PC-9 (cell line): ENCODE results near the gene MGAT1. TPM values are rescaled to one million over a fixed set of nuclear protein-coding genes. Genes with fewer than 3 reads are reported as not detected.

Source experiments
- BruUV-seq: library from RNA; stranded (reverse); fragments of 400-500 nt; replicated peaks from 2 replicates; lab custom pipeline; 2021; lab: Mats Ljungman, UMichigan
- CTCF ChIA-PET: fragments of 300-600 bp; sonication (Branson Sonifier 250); formaldehyde crosslinking; loops from one replicate; lab custom pipeline; 2022; ENCODE audit warnings: antibody characterized with exemption; lab: Charles Lee
- POLR2A ChIA-PET: fragments of 300-600 bp; sonication (Branson Sonifier 250); formaldehyde crosslinking; loops from one replicate; lab custom pipeline; 2022; ENCODE audit warnings: antibody characterized with exemption; ENCODE audit not compliant: unreplicated experiment; lab: Charles Lee
- DNase-seq, 2 experiments: peaks; one replicate each; pipeline versions ENCODE4 v3.0.0 to v3.0.0-alpha.2; 2015 to 2022; ENCODE audit warnings: mixed read lengths in 1 of 2
- H2AFZ ChIP-seq: fragments of 200-600 bp; sonication (generic); 2 replicates; pipeline ENCODE4 v1.8.1; 2017; ENCODE audit warnings: antibody characterized with exemption
- H3F3A ChIP-seq: fragments of 200-600 bp; sonication (generic); 2 replicates; pipeline ENCODE4 v1.8.1; 2017; ENCODE audit warnings: antibody characterized with exemption, mild to moderate bottlenecking, low read depth; ENCODE audit not compliant: insufficient read depth
- H3K27ac ChIP-seq: fragments of 200-600 bp; sonication (generic); 2 replicates; pipeline ENCODE4 v1.6.1; 2016; ENCODE audit warnings: mixed run types
- H3K27me3 ChIP-seq: fragments of 200-600 bp; sonication (generic); 2 replicates; pipeline ENCODE4 v1.6.1; 2016; ENCODE audit warnings: low read depth, mixed run types; ENCODE audit not compliant: insufficient read depth
- H3K36me3 ChIP-seq: fragments of 200-600 bp; sonication (generic); 2 replicates; pipeline ENCODE4 v1.6.1; 2016; ENCODE audit warnings: low read depth, mixed run types
- H3K4me1 ChIP-seq: fragments of 200-600 bp; sonication (generic); replicated peaks from 2 replicates; pipeline ENCODE4 v1.6.1; 2016; ENCODE audit warnings: mixed run types; ENCODE audit not compliant: insufficient read depth
- H3K4me2 ChIP-seq: fragments of 200-600 bp; sonication (generic); 2 replicates; pipeline ENCODE4 v1.6.1; 2017; ENCODE audit warnings: mixed run types
- H3K4me3 ChIP-seq: fragments of 200-600 bp; sonication (generic); 2 replicates; pipeline ENCODE4 v1.6.1; 2016; ENCODE audit warnings: mixed run types
- H3K79me2 ChIP-seq: fragments of 200-600 bp; sonication (generic); 2 replicates; pipeline ENCODE4 v1.6.1; 2017; ENCODE audit warnings: low read depth, mixed run types
- H3K9me2 ChIP-seq: fragments of 200-600 bp; sonication (generic); 2 replicates; pipeline ENCODE4 v1.8.1; 2017; ENCODE audit warnings: mild to moderate bottlenecking; ENCODE audit not compliant: insufficient read depth
- H3K9me3 ChIP-seq: fragments of 200-600 bp; sonication (generic); 2 replicates; pipeline ENCODE4 v1.8.1; 2016; ENCODE audit warnings: low read depth; ENCODE audit not compliant: insufficient read depth
- H4K20me1 ChIP-seq: fragments of 200-600 bp; sonication (generic); 2 replicates; pipeline ENCODE4 v1.8.1; 2017; ENCODE audit not compliant: insufficient read depth
- EZH2 ChIP-seq: fragments of 200-600 bp; sonication (generic); IDR thresholded peaks from 2 replicates; pipeline ENCODE4 v1.8.0; 2017; ENCODE audit warnings: antibody characterized with exemption, low read depth
- intact Hi-C: fragments of 100-400 bp; cut with micrococcal nuclease; formaldehyde crosslinking; loops from one replicate; pipeline ENCODE4 v1.10.0; 2022; ENCODE audit not compliant: unreplicated experiment
- total RNA-seq: library from RNA; stranded (reverse); gene quantifications from 2 replicates; pipeline ENCODE4 v1.2.3, GENCODE V29; 2021
- TF ChIP-seq, protein P1 (sequence below): fragments of 200-600 bp; sonication (generic); conservative IDR thresholded peaks from 2 replicates; pipeline ENCODE4 v1.6.1; 2017; ENCODE audit warnings: mixed run types, antibody characterized with exemption, mild to moderate bottlenecking, moderate library complexity

Gene MGAT1
- total RNA-seq, 1 experiment from 2014 or later: 103 TPM

DNA sequence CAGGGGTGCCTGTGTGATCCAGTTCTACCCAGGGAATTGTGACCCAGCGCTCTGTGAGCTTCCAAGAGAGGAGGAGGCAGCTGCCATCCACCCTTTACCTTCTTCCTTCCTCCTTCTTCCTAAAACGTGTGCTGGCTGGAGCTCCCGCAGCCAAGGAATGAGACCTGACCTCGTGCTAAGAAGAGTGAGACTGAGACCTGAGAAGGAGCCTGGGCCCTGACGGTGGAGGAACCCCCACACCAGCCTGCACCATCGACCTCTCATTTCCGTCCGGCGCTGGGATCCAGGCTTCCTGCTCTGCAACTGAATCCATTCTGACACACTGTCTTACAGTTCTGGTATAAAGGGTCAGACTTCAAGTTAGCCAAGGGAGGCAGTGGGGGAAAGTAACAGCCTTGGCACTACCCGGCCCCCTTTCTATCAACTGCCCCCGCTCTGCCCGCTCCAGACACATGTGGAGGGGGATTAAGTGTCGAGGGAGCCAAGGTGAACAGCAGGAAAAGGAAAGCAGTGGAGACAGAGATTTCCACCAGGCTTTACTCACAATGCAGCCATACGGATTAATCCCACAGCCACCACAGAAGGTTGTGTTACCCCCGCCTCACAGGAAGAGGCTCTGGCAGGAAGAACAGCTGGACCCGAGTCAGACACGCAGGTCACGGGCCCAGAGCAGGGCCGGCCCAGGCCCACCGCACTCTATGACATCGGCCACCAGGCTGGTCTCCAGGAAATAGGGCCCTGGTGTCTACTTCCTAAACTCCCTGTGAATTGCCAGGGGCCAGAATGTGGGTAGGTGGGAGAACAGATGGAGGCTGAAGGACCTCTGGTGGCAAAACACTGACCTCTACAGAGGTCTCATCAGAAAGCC lies 15.8 kb downstream of the MGAT1 start:
- H2AFZ ChIP-seq: no peak overlapping the region
- peaks cover 16% of the 10 kb centered on the region for H3K4me1 ChIP-seq
- H3K27me3 ChIP-seq: no peaks in the 10 kb centered on the region
- intact Hi-C loops: loop anchor here (1.0 kb wide), 1 partner anchor 75 kb away; the partner anchor contains the start of gene ZFP62
- DNase-seq: no peak
- ChIA-PET CTCF (interaction anchor here (0.6 kb wide), 1 partner anchor 434 kb away, joined by 7 read pairs; no protein-coding TSS in a partner anchor), POLR2A (interaction anchor here (0.7 kb wide), 2 partner anchors 15 to 44 kb away, joined by 3 to 4 read pairs; no protein-coding TSS in a partner anchor)
- BruUV-seq: no TSS peak
- H3K79me2 ChIP-seq: no peaks in the 10 kb centered on the region; the same call in 1 of the 2 replicates
- H3K9me3 ChIP-seq: no peaks in the 10 kb centered on the region
- H4K20me1 ChIP-seq: no peaks in the 10 kb centered on the region; the same call in 1 of the 2 replicates
- no peaks in the 10 kb centered on the region for H3K9me2 ChIP-seq
- H3K4me2 ChIP-seq: 0 out of 2 replicates have a peak overlapping the region, but pooled peaks have one; percentile 25
- TF ChIP-seq, protein P1, sequence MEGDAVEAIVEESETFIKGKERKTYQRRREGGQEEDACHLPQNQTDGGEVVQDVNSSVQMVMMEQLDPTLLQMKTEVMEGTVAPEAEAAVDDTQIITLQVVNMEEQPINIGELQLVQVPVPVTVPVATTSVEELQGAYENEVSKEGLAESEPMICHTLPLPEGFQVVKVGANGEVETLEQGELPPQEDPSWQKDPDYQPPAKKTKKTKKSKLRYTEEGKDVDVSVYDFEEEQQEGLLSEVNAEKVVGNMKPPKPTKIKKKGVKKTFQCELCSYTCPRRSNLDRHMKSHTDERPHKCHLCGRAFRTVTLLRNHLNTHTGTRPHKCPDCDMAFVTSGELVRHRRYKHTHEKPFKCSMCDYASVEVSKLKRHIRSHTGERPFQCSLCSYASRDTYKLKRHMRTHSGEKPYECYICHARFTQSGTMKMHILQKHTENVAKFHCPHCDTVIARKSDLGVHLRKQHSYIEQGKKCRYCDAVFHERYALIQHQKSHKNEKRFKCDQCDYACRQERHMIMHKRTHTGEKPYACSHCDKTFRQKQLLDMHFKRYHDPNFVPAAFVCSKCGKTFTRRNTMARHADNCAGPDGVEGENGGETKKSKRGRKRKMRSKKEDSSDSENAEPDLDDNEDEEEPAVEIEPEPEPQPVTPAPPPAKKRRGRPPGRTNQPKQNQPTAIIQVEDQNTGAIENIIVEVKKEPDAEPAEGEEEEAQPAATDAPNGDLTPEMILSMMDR: no peak
- no peak for TF ChIP-seq EZH2
- peaks cover 18% of the 10 kb centered on the region; the same call in 1 of the 2 replicates for H3F3A ChIP-seq
- no peak overlapping the region for H3K27ac ChIP-seq
- no peaks in the 10 kb centered on the region; the same call in 1 of the 2 replicates for H3K36me3 ChIP-seq
- H3K4me3 ChIP-seq: no peak overlapping the region

DNA sequence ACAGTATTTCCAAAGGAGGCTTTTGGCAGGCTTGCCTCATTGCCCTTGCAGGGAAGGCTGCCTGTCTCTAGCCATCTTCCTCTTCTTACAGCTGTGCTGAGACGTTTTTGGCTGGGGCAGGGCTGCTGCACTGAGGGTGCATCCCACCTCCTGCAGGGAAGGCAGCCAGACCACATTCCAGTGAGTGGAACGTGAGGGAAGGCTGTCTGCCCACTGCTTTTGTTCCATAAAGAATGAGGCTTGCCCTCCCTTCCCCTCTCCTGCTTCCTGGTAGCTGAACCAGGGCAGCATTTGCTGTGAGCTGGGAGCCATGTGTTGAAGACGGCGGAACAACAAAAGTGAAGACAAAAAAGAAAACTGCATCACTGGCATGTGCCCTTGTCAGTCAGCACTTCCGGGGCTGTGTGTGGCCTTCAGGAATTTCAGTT lies 16.8 kb downstream of the MGAT1 start:
- H3K36me3 ChIP-seq: no peaks in the 10 kb centered on the region
- TF ChIP-seq, protein P1: no peak
- TF ChIP-seq EZH2: no peak
- H3K27me3 ChIP-seq: no peaks in the 10 kb centered on the region
- DNase-seq: peak; percentile 54 to 86
- no peaks in the 10 kb centered on the region for H4K20me1 ChIP-seq
- no peak overlapping the region for H2AFZ ChIP-seq
- no peak overlapping the region for H3K27ac ChIP-seq
- ChIA-PET POLR2A (interaction anchor here (0.5 to 0.7 kb wide), 3 partner anchors 15 to 45 kb away, joined by 3 to 7 read pairs (median 4); no protein-coding TSS in a partner anchor), CTCF (interaction anchor here (0.6 to 1.7 kb wide), 3 partner anchors 16 to 435 kb away, joined by 3 to 7 read pairs (median 4); no protein-coding TSS in a partner anchor)
- H3K4me3 ChIP-seq: no peak overlapping the region
- peaks cover 16% of the 10 kb centered on the region for H3K4me1 ChIP-seq
- intact Hi-C loops: loop anchor here (1.0 to 2.0 kb wide), 3 partner anchors 14 to 75 kb away; partner anchors contain the start of gene ZFP62
- no peaks in the 10 kb centered on the region for H3K79me2 ChIP-seq
- peak overlapping the region; percentile 25; the same call in 1 of the 2 replicates for H3K4me2 ChIP-seq
- no peaks in the 10 kb centered on the region for H3K9me2 ChIP-seq
- no TSS peak for BruUV-seq
- peaks cover 18% of the 10 kb centered on the region; the same call in 1 of the 2 replicates for H3F3A ChIP-seq
- no peaks in the 10 kb centered on the region for H3K9me3 ChIP-seq

DNA sequence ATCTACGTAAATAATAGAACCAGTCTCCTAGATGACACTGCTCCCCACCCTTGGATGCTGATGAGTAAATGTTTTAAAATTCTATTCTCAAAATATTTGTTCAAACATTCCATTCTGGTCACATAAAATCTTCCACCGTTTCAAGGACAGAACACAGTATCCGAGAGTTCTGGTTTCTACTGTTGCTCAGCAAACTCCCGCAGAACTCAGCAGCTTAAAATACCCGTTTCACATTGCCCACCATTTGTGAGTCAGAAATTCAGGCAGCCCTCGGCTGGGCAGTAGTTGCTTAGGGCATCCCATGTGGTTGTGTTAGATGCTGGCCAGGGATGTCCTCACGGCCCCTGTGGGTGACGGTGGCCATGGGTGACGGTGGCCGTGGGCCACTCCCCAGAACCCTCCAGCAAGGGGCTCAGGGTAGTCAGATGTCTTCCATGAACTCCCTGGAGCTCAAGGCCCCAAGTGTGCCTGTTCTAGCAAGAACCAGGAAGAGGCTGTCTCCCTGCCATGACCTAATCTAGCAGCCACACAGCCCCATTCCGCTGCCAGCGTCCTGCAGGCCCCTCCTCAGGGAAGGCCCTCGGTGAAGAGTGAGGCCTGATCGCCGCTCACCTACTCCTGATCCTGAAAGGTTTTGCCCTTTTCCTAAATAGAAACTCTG lies 17.4 kb downstream of the MGAT1 start:
- Histone ChIP-seq H3K9me2 (no peaks in the 10 kb centered on the region), H3K4me2 (peak overlapping the region; percentile 25; the same call in 1 of the 2 replicates), H3K27me3 (no peaks in the 10 kb centered on the region), H3K36me3 (no peaks in the 10 kb centered on the region), H3F3A (peaks cover 18% of the 10 kb centered on the region; the same call in 1 of the 2 replicates), H3K79me2 (no peaks in the 10 kb centered on the region), H3K4me3 (no peak overlapping the region), H3K4me1 (peaks cover 16% of the 10 kb centered on the region), H3K9me3 (no peaks in the 10 kb centered on the region), H3K27ac (no peak overlapping the region), H2AFZ (no peak overlapping the region), H4K20me1 (no peaks in the 10 kb centered on the region)
- ChIA-PET CTCF (interaction anchor here (0.5 to 1.7 kb wide), 4 partner anchors 16 to 618 kb away, joined by 3 to 6 read pairs (median 4); no protein-coding TSS in a partner anchor), POLR2A (interaction anchor here (0.5 kb wide), 2 partner anchors 25 to 477 kb away, joined by 7 to 28 read pairs; no protein-coding TSS in a partner anchor)
- intact Hi-C loops: loop anchor here (1.0 to 2.0 kb wide), 2 partner anchors 15 to 46 kb away; no protein-coding TSS in a partner anchor
- TF ChIP-seq, protein P1: no peak
- TF ChIP-seq EZH2: no peak
- no peak for DNase-seq
- no TSS peak for BruUV-seq
